CMK (cell line): ENCODE data around the gene NMRK2.
"Not testable (repeated sequence)": the region's sequence is repeated elsewhere in the genome, so short reads cannot be mapped to it uniquely, and the experiment has no call there.

Experiments used
- DNase-seq: peaks from one replicate; pipeline ENCODE4 v3.0.0-alpha.2; 2010; ENCODE audit warnings: low read depth

Gene NMRK2, protein sequence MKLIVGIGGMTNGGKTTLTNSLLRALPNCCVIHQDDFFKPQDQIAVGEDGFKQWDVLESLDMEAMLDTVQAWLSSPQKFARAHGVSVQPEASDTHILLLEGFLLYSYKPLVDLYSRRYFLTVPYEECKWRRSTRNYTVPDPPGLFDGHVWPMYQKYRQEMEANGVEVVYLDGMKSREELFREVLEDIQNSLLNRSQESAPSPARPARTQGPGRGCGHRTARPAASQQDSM

DNA sequence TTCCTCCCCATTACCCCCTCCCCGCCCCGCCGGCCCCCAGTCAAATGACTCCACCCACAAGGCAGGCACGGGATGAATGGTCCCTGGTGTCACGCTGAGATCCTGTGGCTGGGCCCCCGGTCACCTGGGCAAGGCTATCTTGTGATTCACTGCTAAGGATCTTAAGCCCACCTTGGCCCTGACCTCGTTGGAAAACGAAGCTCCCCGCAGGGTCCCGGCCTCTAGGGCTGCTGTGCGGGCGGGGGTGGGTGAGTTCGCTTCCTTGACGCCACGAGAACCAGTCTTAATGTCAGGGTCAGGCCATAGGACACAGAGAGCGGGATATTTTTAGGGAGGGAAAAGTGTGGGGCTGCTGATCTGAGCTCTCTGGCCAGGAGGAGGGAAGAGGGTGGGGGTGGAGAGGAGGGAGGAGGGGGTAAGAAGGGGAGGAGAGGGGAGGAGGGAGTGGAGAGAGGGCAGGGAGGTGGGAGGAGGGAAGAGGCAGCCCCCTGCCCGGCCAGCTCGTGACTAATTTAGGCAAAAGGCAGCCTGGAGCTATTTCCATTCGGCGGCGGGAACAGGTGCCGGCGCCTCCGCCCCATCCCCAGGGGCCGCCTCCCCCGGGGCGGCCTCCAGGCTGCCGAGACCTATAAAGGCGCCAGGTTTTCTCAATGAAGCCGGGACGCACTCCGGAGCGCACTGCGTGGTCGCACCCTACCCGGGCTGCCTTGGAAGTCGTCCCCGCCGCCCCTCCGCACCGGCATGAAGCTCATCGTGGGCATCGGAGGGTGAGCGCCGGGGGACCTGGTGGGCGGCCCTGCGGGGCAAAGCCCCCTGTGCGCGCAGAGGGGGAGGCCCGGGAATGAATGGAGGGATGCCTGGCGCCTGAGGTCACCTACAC is at the start of gene NMRK2:
Gene NMRK2 (plus strand): TSS at position 139 of the 880 bp plus-strand sequence. CDS start 603 bp downstream, at position 742.
- DNase-seq, result no peak

DNA sequence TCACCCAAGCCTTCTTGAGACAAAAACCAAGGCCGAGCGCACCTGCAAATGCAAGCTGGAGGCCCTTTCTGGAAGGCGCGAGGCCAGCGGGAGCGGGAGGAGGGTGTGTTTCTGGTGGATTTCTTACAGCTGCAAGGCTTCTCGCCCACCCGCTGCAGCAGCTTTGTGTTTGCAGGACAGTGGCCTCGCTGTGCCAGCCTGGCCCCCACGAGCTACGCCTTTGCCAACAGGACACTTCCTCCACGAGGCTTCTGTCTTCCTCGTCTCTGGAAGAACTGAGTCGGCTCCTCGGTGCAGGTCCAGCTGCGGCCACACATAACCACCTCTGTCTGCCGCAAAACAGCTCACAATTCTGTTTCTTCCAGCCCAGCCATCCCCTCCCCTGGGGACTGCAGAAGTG is 42.3 kb upstream of the NMRK2 start:
- no peak for DNase-seq

DNA sequence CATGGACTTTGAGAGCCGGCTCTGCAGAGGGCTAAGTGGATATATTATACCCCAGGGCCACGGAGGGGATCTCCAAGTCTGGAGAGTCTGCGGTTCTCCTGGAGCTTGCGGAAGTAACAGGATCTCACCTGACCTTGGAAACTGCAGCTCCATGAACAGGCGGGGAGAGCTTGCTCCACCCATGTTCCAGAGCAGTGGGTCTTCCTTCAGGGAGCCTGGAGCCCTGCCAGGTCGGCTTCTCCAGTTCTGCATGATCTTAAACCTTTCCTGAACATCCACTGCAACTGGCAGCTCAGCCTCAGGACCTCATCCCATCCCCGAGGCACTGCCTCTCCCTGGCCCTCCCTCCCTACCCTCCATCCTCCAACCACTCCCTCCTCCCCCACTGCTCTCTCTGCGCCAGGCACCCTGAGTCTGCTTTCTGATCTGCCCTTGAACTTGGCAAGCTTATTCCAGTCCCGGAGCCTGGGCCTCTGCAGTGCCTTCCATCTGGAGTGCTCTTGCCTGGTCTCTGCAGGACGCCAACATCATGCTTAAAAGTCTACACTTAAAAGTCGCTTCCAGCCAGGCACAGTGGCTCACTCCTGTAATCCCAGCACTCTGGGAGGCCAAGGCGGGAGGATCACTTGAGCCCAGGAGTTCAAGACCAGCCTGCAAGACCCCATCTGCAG is 39.2 kb upstream of the NMRK2 start:
- DNase-seq, result no peak

DNA sequence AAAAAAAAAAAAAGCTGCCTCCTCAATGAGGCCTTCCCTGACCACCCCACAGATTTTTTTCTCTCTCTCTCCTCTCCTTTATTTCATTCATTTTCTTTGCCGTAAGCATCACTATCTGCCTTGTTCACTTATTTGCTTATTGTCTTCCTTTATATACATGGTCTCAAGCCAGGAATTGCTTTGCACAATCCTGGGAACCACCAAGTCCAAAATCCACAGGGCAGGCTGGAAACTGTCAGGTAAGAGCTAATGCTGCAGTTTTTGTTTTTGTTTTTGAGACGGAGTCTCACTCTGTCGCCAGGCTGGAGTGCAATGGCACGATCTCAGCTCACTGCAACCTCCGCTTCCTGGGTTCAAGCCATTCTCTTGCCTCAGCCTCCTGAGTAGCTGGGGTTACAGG is 37.9 kb upstream of the NMRK2 start:
- DNase-seq, result not testable (repeated sequence)

DNA sequence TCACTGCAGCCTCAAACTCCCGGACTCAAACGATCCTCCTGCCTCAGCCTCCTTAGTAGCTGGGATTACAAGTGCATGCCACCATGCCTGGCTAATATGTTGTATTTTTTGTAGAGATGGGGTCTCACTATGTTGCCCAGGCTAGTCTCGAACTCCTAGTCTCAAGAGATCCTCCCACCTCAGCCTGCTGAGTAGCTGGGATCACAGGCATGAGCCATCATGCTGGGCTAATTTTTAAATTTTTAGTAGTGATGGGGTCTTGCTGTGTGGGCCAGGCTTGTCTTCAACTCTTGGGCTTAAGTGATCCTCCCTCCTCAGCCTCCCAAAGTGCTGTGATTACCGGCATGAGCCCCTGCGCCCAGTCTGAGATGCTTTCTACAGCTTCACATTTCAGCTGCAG is 37.1 kb upstream of the NMRK2 start:
- DNase-seq, result no peak

DNA sequence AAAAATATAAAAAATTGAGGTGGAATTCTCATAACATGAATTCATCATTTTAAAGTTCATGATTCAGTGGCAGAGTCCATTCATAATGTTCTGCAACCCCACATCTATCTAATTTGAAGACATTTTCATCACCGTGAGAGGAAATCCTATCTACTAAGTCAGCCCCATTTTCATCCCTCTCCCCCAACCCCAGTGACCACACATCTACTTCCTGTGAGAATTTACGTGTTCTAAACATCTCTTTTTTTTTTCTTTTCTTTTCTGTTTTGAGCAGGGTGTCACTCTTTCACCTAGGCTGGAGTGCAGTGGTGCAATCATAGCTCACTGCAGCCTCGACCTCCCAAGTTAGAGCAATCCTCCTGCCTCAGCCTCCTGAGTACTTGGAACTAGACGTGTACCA is 34.9 kb upstream of the NMRK2 start:
- DNase-seq, result no peak

DNA sequence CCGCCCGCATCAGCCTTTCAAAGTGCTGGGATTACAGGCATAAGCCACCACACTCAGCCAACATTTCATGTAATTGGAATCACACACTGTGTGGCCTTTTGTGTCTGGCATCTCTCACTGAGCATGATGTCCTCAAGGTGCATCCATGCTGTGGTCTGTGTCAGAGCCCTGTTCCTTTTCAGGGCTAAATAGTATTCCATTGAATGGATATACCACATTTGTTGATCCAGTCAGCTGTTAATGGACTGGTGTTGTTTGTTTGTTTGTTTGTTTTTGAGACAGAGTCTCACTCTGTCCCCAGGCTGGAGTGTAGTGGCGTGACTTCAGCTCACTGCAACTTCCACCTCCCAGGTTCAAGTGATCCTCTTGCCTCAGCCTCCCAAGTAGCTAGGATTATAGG is 34.4 kb upstream of the NMRK2 start:
- DNase-seq, result no peak

DNA sequence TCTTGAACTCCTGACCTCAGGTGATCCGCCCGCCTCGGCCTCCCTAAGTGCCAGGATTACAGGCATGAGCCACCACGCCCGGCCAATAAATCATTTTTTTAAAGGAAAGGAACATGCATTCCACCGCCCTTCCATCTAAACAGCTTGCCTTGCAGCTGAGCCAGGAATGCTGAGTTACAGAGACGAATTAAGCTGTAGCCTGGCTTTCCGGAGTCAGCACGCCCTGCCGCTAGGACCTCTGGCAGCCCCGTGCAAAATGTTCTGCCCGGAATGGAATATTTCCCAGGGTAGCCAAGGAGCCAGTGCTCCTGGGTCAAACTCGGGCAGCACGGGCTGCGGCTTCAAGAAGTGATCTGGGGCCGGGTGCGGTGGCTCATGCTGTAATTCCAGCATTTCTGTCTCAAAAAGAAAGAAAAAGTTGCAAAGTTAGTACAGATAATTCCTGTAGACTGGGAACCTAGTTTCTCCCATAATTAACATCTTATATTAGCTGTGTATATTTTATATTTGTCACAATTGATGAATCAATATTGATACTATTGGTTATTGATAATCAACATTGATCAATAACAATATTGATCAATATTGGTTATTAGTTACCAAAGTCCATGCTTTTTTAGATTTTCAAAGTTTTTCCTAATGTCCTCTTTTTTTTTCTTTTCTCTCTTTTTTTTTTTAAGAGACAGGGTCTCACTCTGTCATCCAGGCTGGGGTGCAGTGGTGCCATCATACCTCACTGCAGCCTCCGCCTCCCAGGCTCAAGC is 33.2 kb upstream of the NMRK2 start:
- no peak for DNase-seq

DNA sequence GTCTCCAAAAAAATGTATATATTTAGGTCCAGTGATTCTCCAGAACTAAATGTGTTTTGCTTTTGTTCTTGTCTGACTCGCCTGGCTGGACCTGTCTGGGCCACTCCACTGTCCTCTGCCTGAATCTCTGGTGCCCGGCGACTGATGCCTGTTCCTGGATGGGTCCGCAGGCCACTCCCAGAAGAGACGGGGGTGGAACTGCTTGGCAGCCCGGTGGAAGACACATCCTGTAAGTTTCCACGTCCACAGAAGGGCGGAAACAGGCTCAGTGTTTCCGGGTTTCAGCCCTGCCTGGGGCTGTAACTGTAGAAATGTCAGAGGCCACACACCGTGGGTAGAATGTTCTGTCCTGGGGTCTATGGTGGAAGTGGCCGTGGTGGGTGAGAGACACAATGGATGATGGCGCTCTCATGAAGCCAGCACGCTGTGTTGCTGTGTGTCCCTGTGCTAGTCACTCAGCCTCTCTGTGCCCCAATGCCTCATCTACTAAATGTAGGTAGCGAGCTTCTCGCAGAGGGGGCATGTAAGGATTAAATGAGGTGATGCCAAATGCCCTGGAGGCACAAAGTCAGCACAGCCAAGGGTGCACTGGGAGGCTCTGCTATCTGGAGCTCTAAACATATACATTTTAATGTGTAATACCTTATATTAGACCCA is 30.4 kb upstream of the NMRK2 start:
- no peak for DNase-seq

DNA sequence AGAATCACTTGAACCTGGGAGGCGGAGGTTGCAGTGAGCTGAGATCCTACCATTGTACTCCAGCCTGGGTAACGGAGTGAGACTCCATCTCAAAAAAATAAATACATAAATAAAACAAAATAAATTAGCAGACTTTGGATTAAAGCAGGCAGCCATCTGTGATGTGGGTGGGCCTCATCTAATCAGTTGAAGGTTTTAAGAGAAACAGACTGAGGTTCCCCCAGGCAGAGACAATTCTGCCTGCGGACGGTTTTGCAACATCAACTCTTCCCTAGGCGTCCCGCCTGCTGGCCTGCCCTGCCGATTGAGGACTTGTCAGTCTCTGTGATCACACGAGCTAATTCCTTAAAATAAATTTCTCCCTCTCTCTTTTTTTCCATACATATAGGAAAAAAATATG is 28.6 kb upstream of the NMRK2 start:
- DNase-seq, result no peak

DNA sequence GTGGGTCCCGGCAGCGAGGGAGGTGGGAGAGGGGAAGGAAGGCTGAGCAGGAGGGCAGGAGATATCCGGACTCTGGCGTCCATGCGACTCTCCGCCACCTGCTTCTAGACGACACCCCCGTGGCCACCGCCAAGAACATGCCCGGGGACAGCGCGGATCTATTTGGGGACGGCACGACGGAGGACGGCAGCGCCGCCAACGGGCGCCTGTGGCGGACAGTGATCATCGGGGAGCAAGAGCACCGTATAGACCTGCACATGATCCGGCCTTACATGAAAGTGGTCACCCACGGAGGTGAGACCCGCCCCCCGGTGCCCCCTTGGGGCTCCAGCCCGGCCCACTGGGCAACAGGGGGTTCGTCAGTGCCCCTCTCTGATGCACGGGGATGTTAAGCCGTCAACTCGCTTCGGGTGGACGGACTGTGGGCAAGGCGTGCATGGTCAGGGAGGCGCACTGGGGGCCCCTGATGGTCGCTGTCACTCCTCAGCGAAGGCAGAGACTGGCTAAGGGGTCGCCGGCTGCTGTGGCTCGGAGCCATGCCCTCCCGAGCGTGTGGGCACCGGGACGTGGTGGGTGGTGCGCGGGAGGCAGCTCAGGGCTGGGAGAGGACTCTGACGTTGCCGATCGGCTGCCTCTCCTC is 25.1 kb upstream of the NMRK2 start:
- no peak for DNase-seq

DNA sequence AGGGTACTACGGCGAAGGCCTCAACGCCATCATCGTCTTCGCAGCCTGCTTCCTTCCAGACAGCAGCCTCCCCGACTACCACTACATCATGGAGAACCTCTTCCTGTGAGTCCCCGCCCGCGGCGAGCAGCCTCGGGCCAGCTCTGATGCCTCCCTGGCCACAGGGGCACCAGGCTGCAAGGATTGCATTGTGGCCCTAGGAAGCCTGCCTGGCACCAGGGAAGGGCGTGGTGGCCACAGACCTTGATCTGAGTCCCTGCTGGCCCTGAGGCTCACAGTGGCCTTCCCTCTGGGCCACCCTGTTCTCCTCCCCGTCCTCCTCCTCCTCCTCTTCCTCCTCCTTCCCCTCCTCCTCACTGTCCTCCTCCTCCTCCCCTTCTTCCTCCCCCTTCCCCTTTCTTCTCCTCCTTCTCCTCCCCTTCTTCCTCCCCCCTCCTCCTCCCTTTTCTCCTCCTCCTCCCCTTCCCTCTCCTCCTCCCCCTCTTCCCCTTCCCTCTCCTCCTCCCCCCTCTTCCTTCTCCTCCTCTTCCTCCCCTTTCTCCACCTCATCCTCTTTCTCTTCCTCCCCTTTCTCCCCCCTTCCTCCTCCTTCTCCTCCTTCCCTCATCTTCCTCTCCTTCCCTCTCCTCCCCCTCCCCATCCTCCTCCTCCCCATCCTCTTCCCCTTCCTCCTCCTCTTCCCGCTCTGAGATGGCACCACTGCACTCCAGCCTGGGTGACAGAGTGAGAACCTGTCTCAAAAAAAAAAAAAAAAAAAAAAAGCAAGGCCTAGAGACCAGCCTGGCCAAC is 24.4 kb upstream of the NMRK2 start:
- DNase-seq, result peak; percentile 31

DNA sequence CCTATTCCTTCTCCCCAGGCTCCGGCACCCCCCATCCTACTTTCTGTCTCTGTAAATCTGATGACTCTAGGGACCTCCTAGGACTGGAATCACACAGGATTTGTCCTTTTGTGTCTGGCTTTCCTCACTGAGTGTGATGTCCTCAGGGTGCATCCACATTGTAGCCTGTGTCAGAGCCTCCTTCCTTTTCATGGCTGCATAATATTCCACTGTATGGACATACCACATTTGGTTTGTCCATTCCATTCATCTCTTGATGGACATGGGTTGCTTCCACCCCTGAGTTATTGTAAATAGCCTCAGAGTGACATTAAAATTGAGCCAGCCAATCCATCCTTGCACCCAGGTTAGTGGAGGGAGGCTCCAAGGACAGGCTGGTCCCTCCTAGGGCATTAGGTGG is 22.8 kb upstream of the NMRK2 start:
- DNase-seq, result no peak

DNA sequence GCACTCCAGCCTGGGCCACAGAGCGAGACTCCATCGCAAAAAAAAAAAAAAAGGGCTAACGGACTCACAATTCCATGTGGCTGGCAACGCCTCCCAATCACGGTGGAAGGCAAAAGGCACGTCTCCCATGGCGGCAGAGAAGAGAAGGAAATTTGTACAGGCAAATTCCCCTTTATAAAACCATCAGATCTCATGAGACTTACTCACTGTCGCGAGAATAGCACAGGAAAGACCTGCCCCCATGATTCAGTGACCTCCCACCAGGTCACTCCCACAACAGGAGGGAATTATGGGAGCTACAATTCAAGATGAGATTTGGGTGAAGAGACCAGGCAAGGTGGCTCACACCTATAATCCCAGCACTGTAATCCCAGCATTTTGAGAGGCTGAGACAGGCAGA is 18.7 kb upstream of the NMRK2 start:
- no peak for DNase-seq

DNA sequence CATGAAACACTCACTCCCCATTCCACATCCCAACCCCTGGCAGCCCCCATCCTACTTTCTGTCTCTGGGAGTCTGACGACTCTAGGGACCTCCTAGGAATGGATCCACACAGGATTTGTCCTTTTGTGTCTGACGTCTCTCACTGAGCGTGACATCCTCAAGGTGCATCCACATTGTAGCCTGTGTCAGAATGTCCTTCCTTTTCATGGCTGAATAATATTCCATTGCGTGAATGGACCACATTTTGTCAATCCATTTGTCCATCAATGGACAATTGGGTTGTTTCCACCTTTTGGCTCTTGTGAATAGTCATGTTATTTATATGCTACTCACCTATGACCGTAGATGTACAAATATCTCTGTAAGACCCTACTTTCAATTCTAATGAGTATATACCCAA is 16.8 kb upstream of the NMRK2 start:
- no peak for DNase-seq

DNA sequence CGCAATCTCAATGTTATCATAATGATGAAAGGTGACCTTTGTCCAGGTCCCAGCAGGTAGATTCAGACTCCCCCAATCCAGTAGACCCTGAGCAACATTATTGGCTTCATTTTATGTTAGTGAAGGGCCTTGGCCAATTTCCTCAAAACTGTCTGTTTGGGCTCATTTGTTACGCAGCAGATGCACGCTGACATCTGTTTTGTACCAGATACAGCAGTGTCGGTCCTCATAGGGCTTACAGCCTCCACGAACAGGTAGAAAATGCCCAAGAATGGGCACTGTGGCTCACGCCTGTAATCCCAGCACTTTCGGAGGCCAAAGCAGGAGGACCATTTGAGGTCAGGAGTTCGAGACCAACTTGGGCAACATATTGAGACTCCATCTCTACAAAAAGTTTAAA is 13.1 kb upstream of the NMRK2 start:
- no peak for DNase-seq

DNA sequence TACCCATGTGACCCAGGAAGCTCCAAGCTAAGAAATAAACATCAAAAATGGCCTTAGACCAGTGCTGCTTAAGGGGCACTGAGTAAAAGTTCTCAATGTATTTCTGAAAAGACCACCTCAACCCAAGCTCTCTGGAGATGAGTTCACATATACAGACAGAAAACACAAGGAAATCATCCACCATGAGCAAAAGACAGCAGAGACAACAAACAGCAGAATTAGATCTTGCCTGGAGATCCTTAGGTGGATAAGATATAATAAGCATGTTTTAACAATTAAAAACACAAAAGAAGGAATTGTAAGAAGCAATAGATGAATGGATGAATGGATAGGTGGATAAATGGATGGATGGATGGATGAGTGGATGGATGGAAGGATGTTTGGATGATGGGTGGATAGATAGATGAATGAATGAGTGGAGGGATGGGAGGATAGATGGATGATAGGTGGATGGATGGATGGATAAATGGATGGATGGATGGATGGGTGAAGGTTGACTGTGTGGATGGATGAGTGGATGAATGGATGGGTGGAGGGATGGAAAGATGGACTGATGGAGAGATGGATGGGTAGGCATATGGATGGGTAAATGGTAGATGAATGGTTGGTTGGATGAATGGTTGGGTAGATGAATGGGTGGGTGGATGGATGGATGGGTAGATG is 9.6 kb upstream of the NMRK2 start:
- no peak for DNase-seq

DNA sequence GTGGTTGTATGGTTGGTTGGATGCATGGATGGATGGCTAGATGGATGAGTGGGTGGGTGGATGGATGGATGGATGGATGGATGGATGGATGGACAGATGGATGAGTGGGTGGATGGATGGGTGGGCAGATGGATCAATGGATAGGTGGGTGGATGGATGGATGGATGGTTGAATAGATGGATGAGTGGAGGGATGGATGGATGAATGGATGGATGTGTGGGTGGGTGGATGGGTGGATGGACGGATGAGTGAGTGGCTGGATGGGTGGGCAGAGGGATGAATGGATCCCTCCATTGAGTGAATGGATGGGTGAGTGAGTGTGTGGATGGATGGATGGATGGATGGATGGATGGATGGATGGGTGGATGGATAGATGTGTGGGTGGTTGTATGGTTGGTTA is 9.0 kb upstream of the NMRK2 start:
- no peak for DNase-seq

DNA sequence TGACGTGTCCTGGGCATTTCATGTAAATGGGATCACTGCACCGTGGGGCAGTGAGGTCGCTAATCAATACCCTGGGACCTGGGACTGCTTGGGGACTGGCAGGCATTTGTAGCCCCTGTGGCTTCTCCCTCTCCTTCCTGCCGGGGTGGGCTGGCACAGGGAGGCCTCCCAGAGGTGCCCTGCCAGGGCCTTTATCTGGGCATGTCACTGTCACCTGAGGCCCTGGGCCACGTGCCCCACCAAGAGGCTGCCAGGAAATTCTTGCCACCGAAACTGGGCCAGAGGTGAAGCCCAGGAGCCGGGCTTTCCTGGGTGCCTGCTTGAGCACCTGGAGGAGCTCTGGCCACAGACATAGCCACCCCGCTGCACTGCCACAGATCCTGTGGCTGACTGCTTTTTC is 1.8 kb upstream of the NMRK2 start:
- no peak for DNase-seq
